Pancreas (tissue), 10 donors: ENCODE data around the gene LBHD2. TPM values are rescaled to one million over a fixed set of nuclear protein-coding genes. Genes with fewer than 3 reads are reported as not detected.
A peak's percentile ranks its signal among the peaks of the same experiment; 100 is the strongest.

ENCODE experiments used
- ATAC-seq, 4 donors: fragments of 200-7000 bp; cut with Tn5 transposase; one replicate each; pipeline versions ENCODE4 v1.8.0 to v1.9.1; 2020; ENCODE audit warnings: mild to moderate bottlenecking in 4 of 4, moderate library complexity in 4 of 4
- DNase-seq, 6 donors: peaks; one replicate each; pipeline ENCODE4 v3.0.0-alpha.2; 2020
- FAIRE-seq: peaks from 2 replicates; lab custom pipeline; 2012; peaks lifted over from hg19 to GRCh38; lab: Jason Lieb, UNC
- H3K27ac ChIP-seq, 4 donors: fragments of 200-600 bp; sonication (generic); 1 replicate in 3 of 4; 2 replicates in 1 of 4; pipeline versions ENCODE4 v1.5.0 to v1.8.0; 2020
- H3K27me3 ChIP-seq, 4 donors: fragments of 200-600 bp; one replicate each; pipeline ENCODE4 v1.8.0; 2021
- H3K36me3 ChIP-seq, 3 donors: fragments of 200-600 bp; sonication (generic) in 1 of 3; one replicate each; pipeline versions ENCODE4 v1.5.0 to v1.8.0; 2020 to 2021
- H3K4me1 ChIP-seq, 3 donors: fragments of 200-600 bp; one replicate each; pipeline ENCODE4 v1.8.0; 2021
- H3K4me3 ChIP-seq, 4 donors: fragments of 200-600 bp; sonication (generic) in 2 of 4; one replicate each; pipeline versions ENCODE4 v1.5.0 to v1.8.0; 2020 to 2021
- H3K9me3 ChIP-seq, 4 donors: fragments of 200-600 bp; one replicate each; pipeline ENCODE4 v1.8.0; 2021
- WGBS, 2 donors: extraction: QIAGEN DNeasy Blood & Tissue Kit; methylation state at CpG; one replicate each; pipeline ENCODE4 v1.1.7; 2013; 5-methylcytosine and 5-hydroxymethylcytosine counted together
- intact Hi-C, 3 donors: fragments of 100-400 bp; cut with DNase I; formaldehyde crosslinking; loops; one replicate each; pipeline versions ENCODE4 v1.11.1 to v1.14.2; 2022
- polyA plus RNA-seq, 2 donors: library from polyadenylated mRNA; stranded (reverse); fragments of 200-250 nt; gene quantifications; one replicate each; pipeline ENCODE4 v1.2.3, GENCODE V29; 2013
- total RNA-seq, 6 donors: library from RNA; stranded (reverse); fragmentation: NEBNext Ultra II Directional in 4 of 6; extraction: Animal tissue kit (Norgen Biotek cat#: 25700) in 4 of 6; gene quantifications; one replicate each; pipeline versions ENCODE4 v1.2.1 to v1.2.4, GENCODE V29; 2021 to 2023
- TF ChIP-seq, protein P1 (sequence below), 4 donors: fragments of 200-600 bp; sonication (generic) in 3 of 4; IDR thresholded peaks; one replicate each; pipeline versions ENCODE4 v1.5.0 to v1.8.0; 2021; ENCODE audit warnings: antibody characterized with exemption in 4 of 4
- donor health status: healthy with polysubstance abuse.
- donor health status: DM: no; HTN: no; CAD: no; lungs with moderate emphysema.
- donor health status: DM: no; HTN: no; CAD: no.
- donor health status: control.
- donor health status: control.
- donor health status: Bipolar disorder and iron deficiency.
- donor health status: DM: yes; HTN: yes; CAD: no.
- donor health status: DM: no; HTN: no; CAD: no.
- donor health status: DM: no; HTN: no; CAD: no.
- donor health status: DM: yes; HTN: yes; CAD: no.

LBHD2 gene
- total and polyA plus RNA-seq, 8 donors, result not detected

DNA sequence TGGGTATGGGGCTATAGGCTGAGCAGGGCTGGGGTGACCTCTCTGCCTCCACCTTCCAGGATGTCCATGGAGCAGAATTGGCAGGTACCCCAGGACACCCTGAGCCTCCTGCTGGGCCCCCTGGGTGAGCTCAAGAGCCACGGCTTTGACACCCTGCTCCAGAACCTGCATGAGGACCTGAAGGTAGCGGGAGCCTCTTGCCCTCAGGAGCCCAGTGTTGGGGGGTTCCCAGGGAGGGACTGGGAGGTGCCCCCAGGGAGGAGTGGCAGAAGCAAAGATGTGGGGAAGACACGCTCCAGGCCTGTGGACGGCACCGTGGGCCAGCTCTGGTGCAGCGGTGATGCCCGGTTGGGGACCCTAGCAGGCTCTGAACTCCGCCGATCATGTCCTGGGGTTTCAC is 47.6 kb downstream of the LBHD2 start:
- WGBS, 2 donors, result 92 to 97% methylated on average over 5 to 9 of the region's 9 CpGs
- Histone ChIP-seq H3K27me3 (no peaks in the 10 kb centered on the region), H3K36me3 (no peaks in the 10 kb centered on the region), H3K9me3 (no peaks in the 10 kb centered on the region), H3K4me1 (peaks cover 2 to 13% (median 3%) of the 10 kb centered on the region in 3 donors), H3K4me3 (no peak overlapping the region), H3K27ac (peak overlapping the region in 1 of 4 donors; percentile 58)
- intact Hi-C loops, result no loop called here
- TF ChIP-seq, protein P1, sequence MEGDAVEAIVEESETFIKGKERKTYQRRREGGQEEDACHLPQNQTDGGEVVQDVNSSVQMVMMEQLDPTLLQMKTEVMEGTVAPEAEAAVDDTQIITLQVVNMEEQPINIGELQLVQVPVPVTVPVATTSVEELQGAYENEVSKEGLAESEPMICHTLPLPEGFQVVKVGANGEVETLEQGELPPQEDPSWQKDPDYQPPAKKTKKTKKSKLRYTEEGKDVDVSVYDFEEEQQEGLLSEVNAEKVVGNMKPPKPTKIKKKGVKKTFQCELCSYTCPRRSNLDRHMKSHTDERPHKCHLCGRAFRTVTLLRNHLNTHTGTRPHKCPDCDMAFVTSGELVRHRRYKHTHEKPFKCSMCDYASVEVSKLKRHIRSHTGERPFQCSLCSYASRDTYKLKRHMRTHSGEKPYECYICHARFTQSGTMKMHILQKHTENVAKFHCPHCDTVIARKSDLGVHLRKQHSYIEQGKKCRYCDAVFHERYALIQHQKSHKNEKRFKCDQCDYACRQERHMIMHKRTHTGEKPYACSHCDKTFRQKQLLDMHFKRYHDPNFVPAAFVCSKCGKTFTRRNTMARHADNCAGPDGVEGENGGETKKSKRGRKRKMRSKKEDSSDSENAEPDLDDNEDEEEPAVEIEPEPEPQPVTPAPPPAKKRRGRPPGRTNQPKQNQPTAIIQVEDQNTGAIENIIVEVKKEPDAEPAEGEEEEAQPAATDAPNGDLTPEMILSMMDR (IDR thresholded peaks at IDR 0.05), result no peak
- ATAC-seq (no peak), DNase-seq (peak in 3 of 6 donors; percentile 15 to 68 (median 20)), FAIRE-seq (no peak)

DNA sequence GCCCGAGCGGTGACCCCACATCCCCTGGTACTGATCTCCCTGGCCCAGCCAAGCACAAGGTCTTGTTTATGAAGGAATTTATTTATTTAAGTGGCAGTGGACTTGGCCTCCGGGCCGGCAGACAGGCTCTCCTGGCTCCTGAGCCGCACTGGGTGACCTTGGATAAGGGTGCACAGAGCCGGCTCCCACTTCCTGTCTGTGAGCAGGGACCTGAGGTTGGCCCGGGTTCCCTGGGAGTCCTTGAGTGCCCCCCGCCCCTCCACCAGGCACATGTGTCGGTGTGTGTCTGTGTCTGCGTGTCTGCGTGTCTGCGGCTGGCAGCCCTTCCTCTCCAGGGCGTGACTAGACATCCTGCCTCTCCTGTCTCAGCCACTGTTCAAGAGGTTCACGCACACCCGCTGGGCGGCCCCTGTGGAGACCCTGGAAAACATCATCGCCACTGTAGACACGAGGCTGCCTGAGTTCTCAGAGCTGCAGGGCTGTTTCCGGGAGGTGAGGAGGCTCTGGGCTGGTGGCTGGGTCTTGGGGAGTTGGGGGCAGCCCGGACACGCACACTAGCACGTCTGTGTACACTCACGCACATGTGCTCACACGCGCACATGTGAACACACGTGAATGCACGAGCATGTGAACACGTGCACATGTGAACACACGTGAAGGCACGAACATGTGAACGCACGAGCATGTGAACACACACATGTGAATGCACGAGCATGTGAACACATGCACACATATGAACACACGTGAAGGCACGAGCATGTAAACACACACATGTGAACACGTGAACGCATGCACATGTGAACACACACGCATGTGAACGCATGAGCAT is 48.6 kb downstream of the LBHD2 start:
- no peak overlapping the region for H3K4me3 ChIP-seq
- WGBS, 2 donors, result 53 to 54% methylated on average over 39 of the region's 39 CpGs
- peak overlapping the region in 3 of 4 donors; percentile 38 to 58 (median 51) for H3K27ac ChIP-seq
- peaks cover 0 to 9% (median 0%) of the 10 kb centered on the region in 3 donors for H3K4me1 ChIP-seq
- TF ChIP-seq, protein P1 (IDR thresholded peaks at IDR 0.05), result no peak
- H3K9me3 ChIP-seq, result no peaks in the 10 kb centered on the region
- no peak for FAIRE-seq
- peak; percentile 60 to 79 (median 70) for ATAC-seq
- no peaks in the 10 kb centered on the region for H3K27me3 ChIP-seq
- H3K36me3 ChIP-seq, result no peaks in the 10 kb centered on the region
- intact Hi-C loops, result no loop called here
- DNase-seq, result peak; percentile 52 to 82 (median 73)

DNA sequence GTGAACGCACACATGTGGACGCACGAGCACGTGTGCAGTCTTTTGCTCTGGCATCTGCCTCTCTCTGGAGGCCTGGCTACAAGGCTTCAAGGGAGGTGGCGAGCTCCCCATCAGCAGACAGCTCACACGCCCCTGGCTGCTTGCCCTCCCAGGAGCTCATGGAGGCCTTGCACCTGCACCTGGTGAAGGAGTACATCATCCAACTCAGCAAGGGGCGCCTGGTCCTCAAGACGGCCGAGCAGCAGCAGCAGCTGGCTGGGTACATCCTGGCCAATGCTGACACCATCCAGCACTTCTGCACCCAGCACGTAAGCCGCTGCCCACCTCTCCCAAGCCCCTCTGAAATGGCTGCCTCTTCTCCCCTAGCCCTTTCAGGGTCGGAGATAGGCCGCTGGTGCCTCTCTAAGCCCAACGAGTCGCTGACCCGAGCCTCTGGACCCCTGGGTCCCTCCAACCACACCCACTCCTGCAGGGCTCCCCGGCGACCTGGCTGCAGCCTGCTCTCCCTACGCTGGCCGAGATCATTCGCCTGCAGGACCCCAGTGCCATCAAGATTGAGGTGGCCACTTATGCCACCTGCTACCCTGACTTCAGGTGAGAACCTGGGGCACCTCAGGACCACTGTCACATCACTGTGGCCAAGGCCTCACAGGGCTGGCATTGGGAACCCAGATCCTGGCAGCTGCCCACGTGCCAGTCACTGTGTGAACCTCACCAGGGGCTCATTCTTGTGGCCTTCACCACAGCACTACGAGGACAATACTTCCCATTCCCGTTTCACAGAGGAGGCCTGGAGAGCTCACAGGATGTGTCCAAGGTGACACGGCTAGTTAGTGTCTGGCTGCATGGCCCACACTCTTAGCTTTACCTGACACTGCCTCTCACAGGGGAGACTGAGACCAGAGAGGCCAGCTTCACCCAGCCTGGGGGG is 49.5 kb downstream of the LBHD2 start:
- Histone ChIP-seq H3K4me1 (peaks cover 0 to 7% (median 0%) of the 10 kb centered on the region in 3 donors), H3K4me3 (no peak overlapping the region), H3K27me3 (no peaks in the 10 kb centered on the region), H3K27ac (no peak overlapping the region), H3K9me3 (no peaks in the 10 kb centered on the region), H3K36me3 (no peaks in the 10 kb centered on the region)
- 88 to 89% methylated on average over 25 of the region's 25 CpGs for WGBS, 2 donors
- ATAC-seq, result no peak
- intact Hi-C loops, result no loop called here
- DNase-seq, result peak in 3 of 6 donors; percentile 23 to 57 (median 30)
- no peak for FAIRE-seq
- TF ChIP-seq, protein P1 (IDR thresholded peaks at IDR 0.05), result no peak

DNA sequence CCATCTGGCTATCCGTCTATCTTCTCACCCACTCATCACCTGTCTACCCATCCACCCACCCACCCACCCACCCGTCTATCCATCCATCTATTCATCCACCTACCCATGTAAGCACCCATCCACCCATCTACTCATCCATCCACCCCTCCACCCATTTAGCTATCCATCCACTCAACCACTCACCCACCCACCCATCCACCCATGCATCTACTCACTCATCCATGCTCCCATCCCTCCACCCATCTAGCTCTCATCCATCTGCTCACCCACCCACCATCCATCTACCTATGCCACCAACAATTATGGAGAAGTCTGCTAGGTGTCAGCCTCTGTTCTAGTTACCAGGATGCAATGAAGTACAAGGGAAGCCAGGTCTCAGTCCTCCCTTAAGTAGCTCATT is 50.4 kb downstream of the LBHD2 start:
- 46 to 67% methylated on average over 2 of the region's 2 CpGs for WGBS, 2 donors
- DNase-seq (no peak), FAIRE-seq (no peak), ATAC-seq (no peak)
- H3K4me1 ChIP-seq, result peaks cover 0 to 7% (median 0%) of the 10 kb centered on the region in 3 donors
- H3K9me3 ChIP-seq, result no peaks in the 10 kb centered on the region
- H3K36me3 ChIP-seq, result no peaks in the 10 kb centered on the region
- intact Hi-C loops, result no loop called here
- H3K27me3 ChIP-seq, result no peaks in the 10 kb centered on the region
- H3K4me3 ChIP-seq, result no peak overlapping the region
- TF ChIP-seq, protein P1 (IDR thresholded peaks at IDR 0.05), result no peak
- H3K27ac ChIP-seq, result no peak overlapping the region
